ENCODE data around the gene TKT. TPM values are rescaled to one million over a fixed set of nuclear protein-coding genes. Genes with fewer than 3 reads are reported as not detected.

TKT gene
- total RNA-seq, 1 experiment from 2014 or later: 650 TPM

DNA sequence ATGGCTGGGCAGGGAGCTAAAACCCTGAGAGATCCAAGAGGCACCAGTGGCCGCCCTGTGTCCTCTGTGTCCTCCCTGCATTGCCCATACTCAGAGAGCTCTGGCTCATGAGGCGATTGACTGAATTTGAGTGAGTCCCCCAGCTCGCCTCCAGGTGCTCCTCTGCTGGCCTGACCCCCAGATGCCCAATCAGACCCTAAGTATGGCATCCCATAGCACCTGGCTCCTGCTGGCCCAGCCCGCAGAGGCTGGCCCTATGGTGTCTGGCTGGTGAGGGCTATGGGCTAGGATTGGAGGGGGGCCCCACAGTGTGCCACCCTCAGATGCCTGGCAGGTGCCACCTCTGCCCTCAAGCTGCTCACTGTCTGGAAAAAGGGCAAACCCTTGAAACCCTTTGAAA is 1.6 kb upstream of the TKT start:
- Histone ChIP-seq H3K4me2 (ENCODE audit: insufficient read depth, insufficient read length, low read length) (no peak overlapping the region), H2BK15ac (ENCODE audit: low read depth, low read length) (no peak overlapping the region), H3K18ac (ENCODE audit: insufficient read length, low read depth, low read length) (no peak overlapping the region), H3K14ac (ENCODE audit: insufficient read depth, low read length) (no peak overlapping the region; the same call in 1 of the 2 replicates), H4K91ac (ENCODE audit: insufficient read length, low read depth, low read length) (no peak overlapping the region), H2BK5ac (ENCODE audit: insufficient read length, low read length) (no peak overlapping the region), H3K27me3 (ENCODE audit: insufficient read depth, low read length) (no peaks in the 10 kb centered on the region), H3K27ac (ENCODE audit: insufficient read length, low read depth, low read length) (no peak overlapping the region), H3K4ac (ENCODE audit: low read depth, low read length) (no peak overlapping the region), H2AFZ (ENCODE audit: low read length) (no peak overlapping the region), H2AK5ac (ENCODE audit: insufficient read length, low read length) (no peak overlapping the region), H3T11ph (ENCODE audit: low read length) (no peak overlapping the region), H3K79me1 (ENCODE audit: insufficient read depth, low read depth, low read length, poor library complexity, severe bottlenecking) (peaks cover 2% of the 10 kb centered on the region), H2BK20ac (ENCODE audit: low read depth, low read length, poor library complexity, severe bottlenecking) (no peak overlapping the region), H3K9me3 (ENCODE audit: control insufficient read depth, low read depth, low read length) (no peaks in the 10 kb centered on the region), H3K56ac (ENCODE audit: insufficient read length, low read depth, low read length) (no peak overlapping the region), H2BK120ac (ENCODE audit: low read depth, low read length, poor library complexity, severe bottlenecking) (no peak overlapping the region), H4K8ac (replicated peaks; ENCODE audit: insufficient read length, low read depth, low read length) (no peak overlapping the region), H3K23ac (ENCODE audit: insufficient read length, low read depth, low read length) (no peak overlapping the region), H4K5ac (ENCODE audit: insufficient read length, low read depth, low read length) (no peak overlapping the region), H3K4me1 (ENCODE audit: insufficient read depth, low read length) (peaks cover 14% of the 10 kb centered on the region; the same call in 1 of the 2 replicates), H3K79me2 (ENCODE audit: insufficient read depth, low read length) (peaks cover 31% of the 10 kb centered on the region), H4K20me1 (ENCODE audit: control insufficient read depth, insufficient read depth, insufficient read length) (no peaks in the 10 kb centered on the region), H3K23me2 (ENCODE audit: insufficient read length, low read depth, low read length, poor library complexity, severe bottlenecking) (peaks cover 14% of the 10 kb centered on the region), H3K9ac (ENCODE audit: extremely low read depth, insufficient read length, low read length) (no peak overlapping the region), H2BK12ac (ENCODE audit: insufficient read length, low read depth, low read length) (no peak overlapping the region)
- TF ChIP-seq, protein P1, sequence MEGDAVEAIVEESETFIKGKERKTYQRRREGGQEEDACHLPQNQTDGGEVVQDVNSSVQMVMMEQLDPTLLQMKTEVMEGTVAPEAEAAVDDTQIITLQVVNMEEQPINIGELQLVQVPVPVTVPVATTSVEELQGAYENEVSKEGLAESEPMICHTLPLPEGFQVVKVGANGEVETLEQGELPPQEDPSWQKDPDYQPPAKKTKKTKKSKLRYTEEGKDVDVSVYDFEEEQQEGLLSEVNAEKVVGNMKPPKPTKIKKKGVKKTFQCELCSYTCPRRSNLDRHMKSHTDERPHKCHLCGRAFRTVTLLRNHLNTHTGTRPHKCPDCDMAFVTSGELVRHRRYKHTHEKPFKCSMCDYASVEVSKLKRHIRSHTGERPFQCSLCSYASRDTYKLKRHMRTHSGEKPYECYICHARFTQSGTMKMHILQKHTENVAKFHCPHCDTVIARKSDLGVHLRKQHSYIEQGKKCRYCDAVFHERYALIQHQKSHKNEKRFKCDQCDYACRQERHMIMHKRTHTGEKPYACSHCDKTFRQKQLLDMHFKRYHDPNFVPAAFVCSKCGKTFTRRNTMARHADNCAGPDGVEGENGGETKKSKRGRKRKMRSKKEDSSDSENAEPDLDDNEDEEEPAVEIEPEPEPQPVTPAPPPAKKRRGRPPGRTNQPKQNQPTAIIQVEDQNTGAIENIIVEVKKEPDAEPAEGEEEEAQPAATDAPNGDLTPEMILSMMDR (conservative IDR thresholded peaks at IDR 0.05): no peak
- Mint-ChIP-seq H3K9me3 (no peaks in the 10 kb centered on the region), H3K4me3 (no peak overlapping the region), H3K27me3 (ENCODE audit: low read depth) (peaks cover 2% of the 10 kb centered on the region), H3K4me1 (peaks cover 41 to 49% of the 10 kb centered on the region in 2 experiments), H3K27ac (no peak overlapping the region), H3K36me3 (ENCODE audit: insufficient read depth in 1 of 3, low read depth in 3 of 3) (peaks cover 14 to 17% (median 16%) of the 10 kb centered on the region in 3 experiments)
- no peak for DNase-seq
- WGBS (ENCODE audit: extremely low coverage, insufficient read length, low lambda C conversion rate): no CpG with 5 or more reads among the region's 4 CpGs
